WERI-Rb-1 (cell line): ENCODE data around the gene PNPT1.
"Not testable (repeated sequence)": the region's sequence is repeated elsewhere in the genome, so short reads cannot be mapped to it uniquely, and the experiment has no call there.

Source experiments
- DNase-seq: peaks from one replicate; pipeline ENCODE4 v3.0.0-alpha.2; 2020
- H3K27ac ChIP-seq: fragments of 250-450 bp; sonication (Bioruptor Pico); 2 replicates; pipeline ENCODE4 v1.5.1; 2020; ENCODE audit warnings: mild to moderate bottlenecking, moderate library complexity
- H3K27me3 ChIP-seq: fragments of 250-450 bp; sonication (Bioruptor Pico); 2 replicates; pipeline ENCODE4 v1.5.1; 2021; ENCODE audit warnings: mild to moderate bottlenecking, low read depth, moderate library complexity; ENCODE audit not compliant: insufficient read depth, severe bottlenecking
- H3K36me3 ChIP-seq: fragments of 250-450 bp; sonication (Bioruptor Pico); 2 replicates; pipeline ENCODE4 v1.5.1; 2020; ENCODE audit warnings: mild to moderate bottlenecking, moderate library complexity
- H3K4me3 ChIP-seq: 2 replicates; pipeline ENCODE4 v1.5.1; 2011; ENCODE audit warnings: low read depth, mild to moderate bottlenecking, control low read depth, low read length
- H3K9me3 ChIP-seq: fragments of 250-450 bp; sonication (Bioruptor Pico); 2 replicates; pipeline ENCODE4 v1.5.1; 2021; ENCODE audit warnings: mild to moderate bottlenecking, moderate library complexity; ENCODE audit not compliant: severe bottlenecking
- TF ChIP-seq, protein P1 (sequence below): IDR thresholded peaks from 2 replicates; pipeline ENCODE4 v1.5.1; 2011; ENCODE audit warnings: low read depth, mild to moderate bottlenecking, control low read depth, inconsistent platforms, low read length

PNPT1 gene

GRCh38 chr2:55693181-55694125 is at the start of gene PNPT1:
Gene PNPT1, minus strand, starts transcription at chr2:55693844. Its CDS starts 21 bp downstream, at chr2:55693823.
- peak; percentile 98 for DNase-seq
- H3K36me3 ChIP-seq, result peaks cover 21% of the 10 kb centered on the region
- TF ChIP-seq, protein P1, sequence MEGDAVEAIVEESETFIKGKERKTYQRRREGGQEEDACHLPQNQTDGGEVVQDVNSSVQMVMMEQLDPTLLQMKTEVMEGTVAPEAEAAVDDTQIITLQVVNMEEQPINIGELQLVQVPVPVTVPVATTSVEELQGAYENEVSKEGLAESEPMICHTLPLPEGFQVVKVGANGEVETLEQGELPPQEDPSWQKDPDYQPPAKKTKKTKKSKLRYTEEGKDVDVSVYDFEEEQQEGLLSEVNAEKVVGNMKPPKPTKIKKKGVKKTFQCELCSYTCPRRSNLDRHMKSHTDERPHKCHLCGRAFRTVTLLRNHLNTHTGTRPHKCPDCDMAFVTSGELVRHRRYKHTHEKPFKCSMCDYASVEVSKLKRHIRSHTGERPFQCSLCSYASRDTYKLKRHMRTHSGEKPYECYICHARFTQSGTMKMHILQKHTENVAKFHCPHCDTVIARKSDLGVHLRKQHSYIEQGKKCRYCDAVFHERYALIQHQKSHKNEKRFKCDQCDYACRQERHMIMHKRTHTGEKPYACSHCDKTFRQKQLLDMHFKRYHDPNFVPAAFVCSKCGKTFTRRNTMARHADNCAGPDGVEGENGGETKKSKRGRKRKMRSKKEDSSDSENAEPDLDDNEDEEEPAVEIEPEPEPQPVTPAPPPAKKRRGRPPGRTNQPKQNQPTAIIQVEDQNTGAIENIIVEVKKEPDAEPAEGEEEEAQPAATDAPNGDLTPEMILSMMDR, result no peak
- H3K4me3 ChIP-seq, result peak within 1 kb of the TSS; percentile 68
- no peaks in the 10 kb centered on the region for H3K27me3 ChIP-seq
- H3K27ac ChIP-seq, result peak within 1 kb of the TSS; percentile 78
- no peaks in the 10 kb centered on the region for H3K9me3 ChIP-seq

DNA sequence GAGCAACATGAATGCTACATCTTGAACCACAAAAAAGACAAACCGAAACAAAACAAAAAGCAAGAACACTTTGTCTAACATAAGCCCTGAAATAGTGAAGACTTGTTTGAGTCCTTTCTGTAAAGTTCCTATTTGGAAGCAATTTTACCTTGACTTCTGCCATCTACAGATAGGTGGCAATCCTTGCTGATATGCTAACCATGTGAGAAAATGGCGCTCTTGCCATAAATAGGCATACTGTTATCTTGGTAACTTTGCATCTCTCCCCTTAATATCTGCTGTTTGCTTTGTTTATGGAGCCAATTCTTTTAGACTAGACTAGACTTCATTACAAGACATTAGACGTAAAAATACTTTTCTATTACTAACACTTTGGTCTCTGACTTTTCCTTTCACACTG is 49.4 kb upstream of the PNPT1 start:
- Histone ChIP-seq H3K27ac (no peak overlapping the region), H3K27me3 (no peaks in the 10 kb centered on the region), H3K9me3 (no peaks in the 10 kb centered on the region), H3K36me3 (no peaks in the 10 kb centered on the region), H3K4me3 (no peak overlapping the region)
- TF ChIP-seq, protein P1, result no peak
- no peak for DNase-seq

DNA sequence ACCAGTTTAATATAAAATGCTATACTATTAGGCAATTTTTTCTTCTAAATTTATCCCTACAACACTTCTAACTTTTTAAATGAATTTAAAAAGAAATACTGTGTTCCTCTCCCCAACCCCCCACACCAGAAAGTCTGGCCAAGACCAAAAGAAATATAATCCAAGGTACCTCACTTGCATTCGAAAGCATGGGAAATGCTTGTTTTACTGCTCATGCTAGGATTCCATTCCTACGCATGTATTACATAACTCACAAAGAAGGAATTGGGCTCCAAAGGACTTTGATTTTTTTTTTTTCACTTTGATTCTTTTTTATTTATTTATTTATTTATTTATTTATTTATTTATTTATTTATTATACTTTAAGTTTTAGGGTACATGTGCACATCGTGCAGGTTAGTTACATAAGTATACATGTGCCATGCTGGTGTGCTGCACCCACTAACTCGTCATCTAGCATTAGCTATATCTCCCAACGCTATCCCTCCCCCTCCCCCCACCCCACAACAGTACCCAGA is 42.4 kb upstream of the PNPT1 start:
- H3K36me3 ChIP-seq, H3K4me3 ChIP-seq, H3K9me3 ChIP-seq, DNase-seq, H3K27ac ChIP-seq, H3K27me3 ChIP-seq: not testable (repeated sequence)

GRCh38 chr2:55734726-55735125 is 41.1 kb upstream of the PNPT1 start:
- DNase-seq, result no peak
- TF ChIP-seq, protein P1, result no peak
- Histone ChIP-seq H3K4me3 (no peak overlapping the region), H3K36me3 (no peaks in the 10 kb centered on the region), H3K9me3 (no peaks in the 10 kb centered on the region), H3K27me3 (no peaks in the 10 kb centered on the region), H3K27ac (no peak overlapping the region)

DNA sequence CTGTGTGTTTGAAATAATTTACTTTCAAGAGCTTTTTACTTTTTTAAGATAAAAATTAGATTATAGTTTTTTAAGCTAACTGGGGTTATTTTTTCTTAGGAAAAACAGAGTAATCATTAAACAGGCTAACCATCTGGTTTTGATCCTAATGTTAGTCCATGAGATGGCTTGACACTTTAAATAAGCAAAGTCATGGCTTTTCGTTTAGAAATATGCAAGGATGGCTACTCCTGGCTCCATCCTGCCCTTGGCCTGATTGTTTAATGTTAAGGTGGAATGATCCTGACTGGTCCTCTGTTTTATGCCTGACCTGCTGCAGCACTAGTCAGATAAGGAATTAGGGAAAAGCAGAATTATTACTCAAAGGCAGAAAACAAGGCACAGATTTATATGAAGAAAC is 39.7 kb upstream of the PNPT1 start:
- no peak overlapping the region for H3K27ac ChIP-seq
- TF ChIP-seq, protein P1, result no peak
- no peaks in the 10 kb centered on the region for H3K27me3 ChIP-seq
- H3K4me3 ChIP-seq, result no peak overlapping the region
- no peaks in the 10 kb centered on the region for H3K36me3 ChIP-seq
- no peaks in the 10 kb centered on the region for H3K9me3 ChIP-seq
- no peak for DNase-seq

DNA sequence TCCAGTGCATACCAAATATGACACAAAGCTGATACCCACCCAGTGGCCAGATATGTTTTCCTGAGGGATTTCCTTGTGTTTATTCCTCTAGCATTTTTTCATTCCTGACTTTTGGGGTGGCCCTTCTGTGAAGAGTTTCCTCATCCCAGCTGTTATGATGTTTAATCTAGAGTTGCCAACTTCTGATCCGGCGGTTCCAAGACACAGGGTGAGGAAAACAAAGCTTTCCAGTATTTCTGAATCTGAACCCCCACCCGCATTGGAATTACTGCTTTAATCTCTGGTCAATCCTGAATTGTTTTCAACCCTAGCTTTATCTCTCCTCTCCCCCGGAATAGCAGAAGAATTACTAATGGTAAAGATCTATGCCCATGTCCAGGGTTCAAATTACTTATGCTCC is 39.2 kb upstream of the PNPT1 start:
- TF ChIP-seq, protein P1, result no peak
- no peaks in the 10 kb centered on the region for H3K27me3 ChIP-seq
- no peaks in the 10 kb centered on the region for H3K9me3 ChIP-seq
- DNase-seq, result no peak
- no peak overlapping the region for H3K27ac ChIP-seq
- no peak overlapping the region for H3K4me3 ChIP-seq
- H3K36me3 ChIP-seq, result no peaks in the 10 kb centered on the region
